GM18907 (cell line): ENCODE results near the gene CDC42EP5.

ENCODE experiments used
- ATAC-seq: cut with Tn5 transposase; IDR thresholded peaks from one replicate; pipeline ENCODE4 v1.9.1; 2021; ENCODE audit warnings: mild to moderate bottlenecking, moderate library complexity; ENCODE audit not compliant: unreplicated experiment

The CDC42EP5 gene

GRCh38 chr19:54428323-54429175, 44.5 kb downstream of the CDC42EP5 start:
- ATAC-seq = no peak

GRCh38 chr19:54427586-54427985, 45.5 kb downstream of the CDC42EP5 start:
- no peak for ATAC-seq

GRCh38 chr19:54426291-54426931, 46.7 kb downstream of the CDC42EP5 start:
- ATAC-seq = no peak

- ATAC-seq = no peak
These were observed 47.7 kb downstream of the CDC42EP5 start for GRCh38 chr19:54425382-54425723.

- no peak for ATAC-seq
These were observed 48.3 kb downstream of the CDC42EP5 start for GRCh38 chr19:54424660-54425381.

GRCh38 chr19:54424201-54424600, 48.9 kb downstream of the CDC42EP5 start:
- ATAC-seq = no peak

- no peak for ATAC-seq
These were observed 51.0 kb downstream of the CDC42EP5 start for GRCh38 chr19:54422136-54422535.

- ATAC-seq = no peak
These were observed 51.6 kb downstream of the CDC42EP5 start for GRCh38 chr19:54421521-54421920.

GRCh38 chr19:54421169-54421516, 52.0 kb downstream of the CDC42EP5 start:
- ATAC-seq = no peak

- ATAC-seq = no peak
These were observed 52.5 kb downstream of the CDC42EP5 start for GRCh38 chr19:54420383-54421168.

GRCh38 chr19:54420068-54420382, 53.1 kb downstream of the CDC42EP5 start:
- no peak for ATAC-seq

- ATAC-seq = no peak
These were observed 53.9 kb downstream of the CDC42EP5 start for GRCh38 chr19:54418930-54419800.

- no peak for ATAC-seq
These were observed 54.8 kb downstream of the CDC42EP5 start for GRCh38 chr19:54418030-54418929.

- ATAC-seq = no peak
These were observed 56.2 kb downstream of the CDC42EP5 start for GRCh38 chr19:54416695-54417491.

GRCh38 chr19:54415901-54416673, 57.0 kb downstream of the CDC42EP5 start:
- no peak for ATAC-seq

- ATAC-seq = no peak
These were observed 57.7 kb downstream of the CDC42EP5 start, which contains the start of gene TTYH1 for GRCh38 chr19:54415208-54415900. Gene TTYH1, plus strand, starts transcription at chr19:54415464. Its CDS starts 89 bp downstream, at chr19:54415553.
